ENCODE measurements around the gene PDE11A.

PDE11A gene

DNA sequence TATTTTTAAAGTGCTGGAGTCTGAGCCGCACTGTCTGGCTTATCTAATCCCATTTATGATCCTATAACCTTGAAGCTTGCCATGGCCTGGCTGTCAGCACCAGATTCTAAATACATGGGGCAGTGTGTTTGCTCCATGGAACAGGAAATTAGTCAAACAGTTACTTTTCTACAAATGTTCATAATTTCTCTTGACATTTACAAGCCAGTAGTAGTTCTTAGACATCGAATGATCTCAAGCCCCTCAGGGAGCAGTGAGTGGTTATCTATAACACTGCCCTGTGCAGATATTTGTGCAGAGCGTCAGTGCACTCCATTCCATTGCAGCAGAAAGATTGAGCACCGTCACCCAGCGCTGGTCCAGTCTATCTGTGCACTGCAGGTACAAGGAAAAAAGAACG lies 474.8 kb downstream of the PDE11A start:
- DNase-seq (ENCODE audit: low read depth) = no peak

DNA sequence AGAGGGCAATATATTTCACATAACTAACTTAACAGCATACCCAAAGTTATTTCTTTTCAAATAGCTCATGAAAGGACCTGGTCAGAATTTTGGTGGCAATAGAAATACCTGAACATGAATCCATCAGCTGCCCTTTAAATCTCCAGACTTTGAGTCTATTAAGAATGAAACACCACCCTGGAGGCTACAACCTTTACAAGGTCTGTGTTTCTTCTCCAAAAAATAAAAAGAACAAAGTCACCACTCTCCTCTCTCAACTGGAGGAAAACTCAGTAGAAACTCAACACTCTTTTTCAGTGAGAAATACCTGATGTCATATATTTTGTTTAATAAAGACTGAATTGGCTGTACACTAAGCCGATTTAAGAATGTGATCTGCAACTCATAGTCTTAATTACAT lies 475.7 kb downstream of the PDE11A start:
- DNase-seq (ENCODE audit: low read depth) = no peak

DNA sequence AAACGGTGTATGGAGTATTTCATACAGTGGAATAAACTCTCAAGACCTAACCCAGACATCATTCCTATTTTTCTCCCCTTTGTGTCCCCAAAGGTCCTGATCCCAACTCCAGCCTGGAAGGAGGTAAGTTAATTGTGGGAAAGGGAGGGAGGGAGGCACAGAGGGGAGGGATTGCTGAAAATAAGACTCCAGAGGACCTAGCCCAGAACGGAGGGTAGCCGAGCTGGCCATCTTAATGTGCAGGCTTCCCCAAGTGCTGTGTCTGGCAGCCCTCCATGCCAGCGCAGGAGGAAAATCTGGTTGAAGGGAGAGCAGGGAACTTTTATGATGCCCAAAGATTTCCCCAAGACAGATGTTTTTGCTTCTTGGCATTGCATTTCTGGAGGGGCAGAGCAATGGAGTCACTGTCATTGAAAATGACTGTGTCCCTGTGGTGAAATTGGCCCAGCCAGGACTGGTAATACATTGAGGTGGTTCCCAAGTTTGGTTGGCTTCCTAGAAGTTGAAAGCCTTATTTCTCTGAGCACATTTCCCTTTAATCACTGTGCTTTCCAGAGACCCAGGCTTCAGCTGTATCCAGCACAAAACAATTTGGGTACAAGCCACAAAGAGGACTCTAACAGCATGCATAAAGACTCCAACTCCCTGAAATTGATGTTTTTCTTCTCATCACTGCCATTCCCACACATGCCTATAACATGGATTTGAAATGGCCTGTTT lies 477.3 kb downstream of the PDE11A start:
- no peak for DNase-seq (ENCODE audit: low read depth)

DNA sequence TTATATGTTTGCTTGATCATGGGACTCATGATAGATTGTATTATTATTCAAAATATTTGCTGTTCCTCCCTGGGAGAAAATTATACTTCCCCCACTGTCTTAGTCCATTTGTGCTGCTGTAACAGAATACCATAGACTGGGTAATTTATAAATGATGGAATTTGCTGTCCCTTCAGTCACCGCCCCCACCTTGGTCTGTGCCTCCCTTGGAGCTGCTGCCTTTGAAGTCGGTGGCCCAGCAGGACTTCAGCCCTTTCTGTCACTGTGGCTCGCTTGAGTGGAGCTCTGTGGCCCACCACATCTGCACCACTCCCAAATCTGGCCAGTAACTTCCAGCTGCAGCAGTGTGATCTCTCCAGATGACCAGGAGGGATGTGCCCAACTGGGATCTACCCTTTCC lies 479.2 kb downstream of the PDE11A start:
- DNase-seq (ENCODE audit: low read depth) = no peak

DNA sequence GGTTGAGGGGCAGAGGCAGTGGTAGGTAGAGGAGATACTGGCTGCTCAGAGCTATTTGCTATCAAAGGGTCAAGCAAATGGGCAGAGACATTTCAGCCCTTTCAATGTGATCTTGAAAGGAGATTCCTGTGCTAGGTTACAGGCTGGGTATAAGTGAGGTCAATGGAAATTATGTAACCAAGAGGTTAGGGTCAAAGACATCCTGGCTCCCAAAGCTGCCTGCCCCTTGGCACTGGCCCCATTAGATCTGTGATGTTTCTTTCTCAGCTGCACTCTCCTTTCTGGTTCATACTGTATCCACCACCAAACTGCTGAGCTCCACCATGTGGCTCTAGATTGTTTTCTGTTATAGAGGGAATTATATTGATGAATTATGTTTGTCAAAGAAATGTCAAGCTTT lies 479.6 kb downstream of the PDE11A start:
- DNase-seq (ENCODE audit: low read depth) = no peak

DNA sequence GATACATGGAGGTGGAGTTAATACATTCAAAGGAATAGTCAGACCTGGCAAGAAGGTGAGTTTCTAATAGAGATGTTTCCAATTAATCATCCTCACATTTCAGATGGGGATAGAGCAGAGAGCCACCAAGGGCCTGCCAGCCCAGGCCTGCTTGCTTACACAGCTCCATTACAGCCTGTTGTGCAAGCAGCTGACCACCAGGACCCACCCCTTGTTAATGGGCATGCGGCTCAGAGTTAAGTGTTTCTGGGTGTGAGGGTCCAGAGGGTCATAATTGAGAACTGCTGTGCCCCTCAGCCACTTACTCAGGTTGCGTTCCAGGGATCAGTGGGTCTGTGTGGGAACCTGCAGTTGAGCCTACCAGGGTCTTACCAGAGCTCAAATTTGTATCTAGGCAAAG lies 480.2 kb downstream of the PDE11A start:
- no peak for DNase-seq (ENCODE audit: low read depth)

DNA sequence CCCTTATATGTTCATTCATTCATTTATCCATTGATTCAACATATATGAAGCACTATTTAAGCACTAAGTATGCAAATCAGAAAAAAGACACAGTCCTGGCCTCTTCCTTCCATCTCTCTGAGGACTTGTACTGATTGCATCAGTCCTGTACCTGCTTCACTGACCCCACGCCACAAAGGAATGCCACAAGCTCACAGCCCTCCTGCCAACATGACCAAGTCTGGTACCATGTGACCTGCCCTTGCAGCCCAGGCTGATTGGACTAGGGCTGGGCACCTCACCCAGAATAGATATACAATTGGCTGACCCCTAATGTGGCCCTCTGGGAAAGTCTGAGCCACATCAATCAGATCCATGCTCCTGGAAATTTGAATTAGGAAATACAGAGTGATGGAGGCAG lies 483.4 kb downstream of the PDE11A start:
- no peak for DNase-seq (ENCODE audit: low read depth)

DNA sequence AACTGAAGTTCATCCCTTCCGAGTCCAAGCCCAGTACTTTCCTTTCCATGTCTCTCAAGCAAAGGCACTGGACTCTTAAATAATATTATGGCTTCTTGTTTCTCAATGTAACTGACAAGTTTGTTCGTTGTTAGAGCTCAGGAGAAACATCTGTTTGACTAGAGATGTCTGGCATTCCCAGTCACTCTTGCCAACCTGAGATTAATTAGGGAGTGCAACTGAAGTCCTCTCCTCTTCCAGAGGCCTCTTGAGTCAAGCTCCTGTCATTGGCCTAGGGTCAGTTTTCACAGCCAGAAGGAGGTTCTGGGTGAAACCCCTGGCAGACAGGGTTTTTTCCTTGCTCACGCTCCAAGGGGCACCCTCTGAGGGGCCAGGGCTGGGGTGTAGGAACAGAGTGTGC lies 483.9 kb downstream of the PDE11A start:
- DNase-seq (ENCODE audit: low read depth) = no peak

DNA sequence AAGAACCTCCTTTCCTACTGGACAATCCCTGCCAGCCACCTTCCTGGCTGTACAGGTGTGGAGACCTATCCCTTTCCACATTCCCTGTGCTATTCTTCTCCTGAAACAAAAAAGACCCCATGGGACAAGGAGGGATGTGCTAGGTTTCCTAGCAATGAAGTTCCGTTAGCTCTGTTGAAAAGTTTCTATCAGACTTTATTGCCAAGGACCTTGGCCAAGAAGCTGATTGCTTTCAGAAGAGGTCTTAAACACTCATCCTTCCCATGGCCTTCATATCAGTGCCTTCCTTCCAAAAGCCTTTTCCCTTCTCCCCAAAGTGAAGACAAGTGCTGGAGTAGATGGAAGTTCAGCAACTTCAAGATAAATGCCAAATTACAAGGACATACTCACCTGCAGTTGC lies 485.2 kb downstream of the PDE11A start:
- no peak for DNase-seq (ENCODE audit: low read depth)

DNA sequence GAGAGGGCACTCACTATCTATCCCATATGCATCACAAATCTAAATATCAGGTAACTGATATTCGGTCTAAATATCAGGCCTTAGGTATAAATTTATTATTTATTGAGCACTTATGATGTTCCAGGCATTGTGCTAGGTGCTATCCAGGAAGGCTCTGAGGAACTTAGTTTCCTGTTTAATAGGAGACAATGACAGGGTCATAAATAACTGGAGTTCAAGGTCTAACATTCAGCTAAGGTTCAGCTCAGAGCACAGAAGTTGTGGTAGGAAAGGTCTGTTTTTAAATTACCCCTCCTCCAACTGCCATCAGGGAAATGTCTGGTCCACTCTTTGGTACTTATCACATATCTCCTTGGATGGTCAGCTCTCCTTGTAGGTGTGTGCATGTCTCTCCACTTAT lies 486.4 kb downstream of the PDE11A start:
- no peak for DNase-seq (ENCODE audit: low read depth)

DNA sequence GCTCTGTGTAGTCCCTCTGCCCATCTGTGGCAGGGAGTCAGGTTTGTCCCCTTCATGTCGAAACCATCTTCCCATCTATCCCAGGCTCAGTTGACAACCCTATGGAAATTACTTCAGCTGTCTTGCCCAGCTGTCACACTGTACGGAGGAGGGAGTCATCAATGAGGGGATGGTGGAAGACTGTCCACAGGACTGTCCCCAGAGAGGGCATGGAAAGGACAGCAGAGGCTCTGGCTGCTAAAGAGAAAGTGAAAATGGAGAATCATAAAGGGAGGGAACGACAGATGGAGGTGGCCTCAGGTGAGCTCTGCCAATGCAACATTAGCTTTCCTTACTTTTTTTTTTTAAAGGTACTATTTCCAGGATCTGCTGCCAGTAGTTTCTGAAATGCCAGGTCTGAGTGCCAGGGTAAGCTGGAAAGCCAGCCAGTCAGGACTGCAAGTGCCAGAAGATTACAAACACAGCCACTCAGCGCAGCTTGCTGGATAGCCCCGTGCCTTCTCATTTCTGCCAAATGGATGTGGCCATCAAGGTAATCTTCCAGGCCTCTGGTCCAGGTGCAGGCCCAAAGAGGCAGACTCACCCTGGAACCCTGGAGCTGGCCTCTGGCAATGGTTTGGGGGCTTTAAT lies 487.2 kb downstream of the PDE11A start:
- no peak for DNase-seq (ENCODE audit: low read depth)

DNA sequence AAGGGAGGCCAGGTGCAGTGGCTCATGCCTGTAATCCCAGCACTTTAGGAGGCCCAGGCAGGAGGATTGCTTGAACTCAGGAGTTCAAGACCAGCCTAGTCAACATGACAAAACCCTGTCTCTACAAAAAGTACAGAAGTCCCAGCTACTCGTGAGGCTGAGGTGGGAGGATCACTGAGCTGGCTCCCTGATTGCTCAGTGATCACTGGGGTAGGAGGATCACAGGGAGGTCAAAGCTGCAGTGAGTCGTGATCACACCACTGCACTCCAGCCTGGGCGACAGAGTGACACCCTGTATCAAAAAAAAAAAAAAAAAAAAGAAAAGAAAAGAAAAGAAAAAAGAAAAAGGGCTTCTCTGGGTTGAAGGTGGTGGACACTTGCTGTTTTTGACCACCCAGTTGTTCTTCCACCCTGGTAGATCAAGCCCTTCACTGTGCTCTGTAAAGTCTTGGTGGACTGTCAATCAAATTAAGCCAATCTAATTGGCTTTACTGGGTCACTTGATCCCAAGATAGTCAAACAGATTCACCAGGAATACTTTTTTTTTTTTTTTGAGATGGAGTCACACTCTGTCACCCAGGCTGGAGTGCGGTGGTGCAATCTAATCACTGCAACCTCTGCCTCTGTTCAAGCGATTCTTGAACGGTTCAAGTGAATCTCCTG lies 488.4 kb downstream of the PDE11A start:
- no peak for DNase-seq (ENCODE audit: low read depth)

DNA sequence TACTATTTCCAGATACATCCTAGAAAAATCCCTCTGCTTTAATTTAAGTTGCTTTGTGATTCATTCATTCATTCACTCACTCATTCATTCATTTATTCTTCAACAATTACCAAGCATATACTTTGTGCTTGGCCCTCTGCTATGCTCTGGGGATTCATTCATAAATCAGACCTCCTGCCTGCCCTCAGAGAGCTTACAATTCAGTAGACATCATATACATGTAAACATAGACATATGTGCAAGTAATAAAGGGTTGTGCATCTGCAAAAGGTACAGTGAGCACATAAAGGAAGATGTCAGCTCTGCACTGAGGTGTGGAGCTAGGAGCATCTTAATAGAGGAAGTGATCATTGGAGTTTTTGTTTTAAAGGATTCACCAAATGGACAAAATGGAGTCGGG lies 490.6 kb downstream of the PDE11A start:
- DNase-seq (ENCODE audit: low read depth) = no peak

DNA sequence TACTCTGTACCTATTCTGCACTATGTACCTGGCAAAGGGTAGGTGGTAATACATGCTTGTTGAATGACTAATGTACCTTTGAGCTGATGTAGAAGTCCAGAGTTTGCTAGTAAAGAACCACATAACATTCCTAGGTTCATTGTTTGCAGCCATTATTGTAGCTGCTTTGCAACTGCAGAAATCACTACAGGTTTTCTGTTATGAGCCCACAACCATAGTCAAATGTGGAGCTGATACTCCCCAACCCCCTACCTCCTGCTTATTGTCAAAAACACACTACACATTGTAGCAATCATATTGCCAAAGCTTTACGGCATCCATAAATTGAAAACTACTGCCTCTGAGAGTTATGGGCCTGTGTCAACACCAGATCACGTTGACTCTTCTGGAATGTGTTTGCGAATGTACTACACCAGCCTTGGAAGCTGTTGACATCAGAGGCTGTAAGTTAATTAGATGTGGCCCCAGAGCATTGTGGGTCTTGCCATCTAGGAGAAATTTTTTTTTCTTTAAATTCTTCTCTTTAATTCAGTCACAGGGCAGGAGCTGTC lies 493.0 kb downstream of the PDE11A start:
- no peak for DNase-seq (ENCODE audit: low read depth)

DNA sequence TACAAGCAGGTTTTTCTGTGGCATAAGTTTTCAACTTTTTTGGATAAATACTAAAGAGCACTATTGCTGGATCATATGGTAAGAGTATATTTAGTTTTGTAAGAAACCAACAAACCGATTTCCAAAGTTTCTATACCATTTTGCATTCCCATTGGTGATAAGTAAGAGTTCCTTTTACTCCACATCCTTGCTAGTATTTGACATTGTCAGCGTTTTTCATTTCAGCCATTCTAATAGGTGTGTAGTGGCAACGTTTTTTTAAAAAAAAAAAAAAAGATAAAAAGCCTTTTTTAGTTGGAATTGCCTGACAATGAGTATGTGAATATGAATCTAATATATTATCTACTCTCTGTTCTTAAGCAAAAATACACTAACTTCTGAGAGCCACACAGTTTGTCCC lies 494.1 kb downstream of the PDE11A start:
- DNase-seq (ENCODE audit: low read depth) = no peak

DNA sequence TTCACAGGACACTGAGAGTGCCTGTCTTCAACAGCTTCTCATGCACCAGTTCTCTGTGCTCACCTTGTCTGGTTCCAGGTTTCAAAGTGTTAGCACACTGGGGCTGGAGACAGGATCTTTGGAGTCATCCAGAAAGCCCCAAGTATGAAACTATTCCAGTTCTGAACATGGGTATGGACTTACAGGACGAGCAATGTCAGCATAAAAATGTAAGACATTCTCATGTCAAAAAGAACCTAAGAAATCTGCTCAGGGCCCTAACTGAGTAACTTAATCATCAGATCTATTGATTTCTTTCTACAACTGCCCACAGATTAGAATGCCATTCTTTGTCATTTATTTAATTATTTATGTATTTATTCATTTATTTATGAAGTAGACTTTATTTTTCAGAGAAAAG lies 495.5 kb downstream of the PDE11A start:
- DNase-seq (ENCODE audit: low read depth) = no peak

DNA sequence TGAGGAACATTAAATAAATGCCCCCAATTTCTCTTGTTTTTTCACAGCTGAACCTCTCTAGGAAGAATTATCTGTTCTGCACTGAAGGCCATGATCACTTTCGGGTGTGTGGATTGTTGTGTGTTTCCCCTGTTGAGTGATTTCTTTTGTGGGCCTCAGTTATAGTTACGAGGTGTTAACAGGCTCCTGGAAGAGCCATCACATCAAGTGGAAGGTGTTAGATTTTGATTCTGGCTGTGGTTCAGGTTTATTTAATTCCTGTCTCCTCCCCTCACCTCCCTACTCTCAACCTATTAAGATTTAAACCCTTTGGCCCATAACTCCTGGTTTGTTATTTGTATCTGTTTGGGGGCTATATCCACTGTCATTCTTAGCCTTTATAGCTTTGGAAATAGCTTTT lies 497.2 kb downstream of the PDE11A start:
- DNase-seq (ENCODE audit: low read depth) = no peak

DNA sequence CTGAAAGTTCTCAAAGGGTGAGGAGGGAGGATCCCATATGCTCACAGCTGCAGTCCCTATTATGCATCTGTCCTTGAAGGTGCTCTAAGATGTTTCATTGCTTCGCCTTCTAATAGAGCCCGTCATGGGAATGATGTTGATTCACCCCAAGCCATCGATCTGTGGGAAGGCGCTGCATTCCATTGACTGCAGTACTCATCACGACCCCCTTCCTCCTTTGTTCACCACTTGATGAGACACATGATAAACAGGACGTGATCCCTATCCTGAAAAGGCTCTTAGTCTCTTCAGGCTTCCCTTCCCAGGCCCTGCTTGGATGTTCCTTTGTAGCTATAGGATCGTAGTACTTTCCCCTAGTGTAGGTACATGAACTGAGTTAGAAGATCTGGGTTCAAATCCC lies 498.2 kb downstream of the PDE11A start:
- no peak for DNase-seq (ENCODE audit: low read depth)
